Endodermal cell (in vitro differentiated cells): ENCODE results near the gene GBGT1. TPM values are rescaled to one million over a fixed set of nuclear protein-coding genes. Genes with fewer than 3 reads are reported as not detected.

ENCODE experiments used
- DNase-seq: peaks from one replicate; pipeline ENCODE4 v3.0.0-alpha.2; 2017
- H3K27ac ChIP-seq: 2 replicates; pipeline ENCODE4 v1.5.1; 2013; ENCODE audit warnings: mild to moderate bottlenecking, low read depth, low read length, moderate library complexity
- H3K27me3 ChIP-seq: 2 replicates; pipeline ENCODE4 v1.6.1; 2013; ENCODE audit warnings: mild to moderate bottlenecking, low read length, moderate library complexity; ENCODE audit not compliant: insufficient read depth, control insufficient read depth, poor library complexity, severe bottlenecking
- H3K36me3 ChIP-seq: 2 replicates; pipeline ENCODE4 v1.7.0; 2013; ENCODE audit warnings: mild to moderate bottlenecking, low read length, moderate library complexity; ENCODE audit not compliant: control insufficient read depth, insufficient read depth
- H3K4me1 ChIP-seq: one replicate; pipeline ENCODE4 v1.7.0; 2013; ENCODE audit warnings: low read length; ENCODE audit not compliant: control insufficient read depth, insufficient read depth
- H3K4me3 ChIP-seq: 2 replicates; pipeline ENCODE4 v1.5.1; 2013; ENCODE audit warnings: mild to moderate bottlenecking, low read length, moderate library complexity
- H3K9ac ChIP-seq: 2 replicates; pipeline ENCODE4 v1.6.1; 2013; ENCODE audit warnings: mild to moderate bottlenecking, low read length, moderate library complexity; ENCODE audit not compliant: poor library complexity, severe bottlenecking; ENCODE audit errors: extremely low read depth
- H3K9me3 ChIP-seq: 2 replicates; pipeline ENCODE4 v1.6.1; 2013; ENCODE audit warnings: mild to moderate bottlenecking, low read length, moderate library complexity; ENCODE audit not compliant: control insufficient read depth
- H3K27ac Mint-ChIP-seq: 2 replicates; pipeline ENCODE4 v1.8.0; 2020; ENCODE audit warnings: mixed read lengths
- H3K27me3 Mint-ChIP-seq: 2 replicates; pipeline ENCODE4 v1.8.0; 2021; ENCODE audit warnings: mild to moderate bottlenecking, mixed read lengths; ENCODE audit not compliant: insufficient read depth
- H3K36me3 Mint-ChIP-seq: 2 replicates; pipeline ENCODE4 v1.8.0; 2020; ENCODE audit warnings: low read depth, mixed read lengths
- H3K4me1 Mint-ChIP-seq: 2 replicates; pipeline ENCODE4 v1.8.0; 2020; ENCODE audit warnings: mixed read lengths
- H3K4me3 Mint-ChIP-seq: 2 replicates; pipeline ENCODE4 v1.8.0; 2020; ENCODE audit warnings: mild to moderate bottlenecking, moderate library complexity, mixed read lengths
- H3K9me3 Mint-ChIP-seq: 2 replicates; pipeline ENCODE4 v1.8.0; 2020; ENCODE audit warnings: mild to moderate bottlenecking, mixed read lengths
- WGBS, 2 experiments: methylation state at CpG; one replicate each; pipeline versions ENCODE4 v1.1.5 to v1.1.7; 2013; ENCODE audit warnings: missing lambda C conversion rate in 2 of 2, mixed read lengths in 1 of 2; ENCODE audit not compliant: insufficient coverage in 1 of 2, insufficient read length in 1 of 2; 5-methylcytosine and 5-hydroxymethylcytosine counted together
- total RNA-seq, 2 donors: library from RNA; stranded (reverse); fragmentation: NEBNext Ultra II Directional in 1 of 2; extraction: Animal tissue kit (Norgen Biotek cat#: 25700) in 1 of 2; gene quantifications; 2 replicates in 1 of 2; 3 replicates in 1 of 2; pipeline ENCODE4 v1.2.1, GENCODE V29; 2021
- TF ChIP-seq, protein P1 (sequence below): fragments of 200-600 bp; sonication (generic); conservative IDR thresholded peaks from 2 replicates; pipeline ENCODE4 v1.5.0; 2021; ENCODE audit warnings: antibody characterized with exemption, mild to moderate bottlenecking

The GBGT1 gene
- total RNA-seq, 2 donors from 2014 or later, result 28.2 to 29.1 TPM

DNA sequence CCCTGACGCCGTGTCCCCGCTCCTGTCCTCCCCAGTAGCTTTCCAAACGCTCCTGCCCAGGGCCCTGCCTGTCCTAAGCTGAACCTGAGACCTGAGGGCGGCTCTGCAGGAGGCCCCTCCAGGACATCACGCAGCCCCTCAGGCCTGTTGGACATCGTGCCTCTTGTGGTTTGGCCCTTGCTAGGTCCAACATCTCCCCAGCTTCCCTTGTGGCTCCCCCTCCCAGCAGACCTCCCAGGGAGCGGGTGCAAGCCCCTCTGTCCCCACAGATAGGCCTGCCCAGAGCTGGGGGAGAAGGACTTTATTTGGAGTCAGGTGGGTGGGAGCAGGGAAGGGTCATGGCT lies 41.3 kb upstream of the GBGT1 start:
- Histone ChIP-seq H3K4me3 (no peak overlapping the region), H3K4me1 (no peaks in the 10 kb centered on the region), H3K9ac (no peak overlapping the region), H3K36me3 (no peaks in the 10 kb centered on the region), H3K27ac (no peak overlapping the region), H3K9me3 (no peaks in the 10 kb centered on the region), H3K27me3 (peaks cover 8% of the 10 kb centered on the region)
- Mint-ChIP-seq H3K4me1 (no peaks in the 10 kb centered on the region), H3K4me3 (no peak overlapping the region), H3K27ac (no peak overlapping the region), H3K27me3 (peaks cover 42% of the 10 kb centered on the region), H3K9me3 (no peaks in the 10 kb centered on the region), H3K36me3 (no peaks in the 10 kb centered on the region)
- 60 to 87% methylated on average over 2 to 8 of the region's 8 CpGs for WGBS, 2 experiments
- TF ChIP-seq, protein P1, sequence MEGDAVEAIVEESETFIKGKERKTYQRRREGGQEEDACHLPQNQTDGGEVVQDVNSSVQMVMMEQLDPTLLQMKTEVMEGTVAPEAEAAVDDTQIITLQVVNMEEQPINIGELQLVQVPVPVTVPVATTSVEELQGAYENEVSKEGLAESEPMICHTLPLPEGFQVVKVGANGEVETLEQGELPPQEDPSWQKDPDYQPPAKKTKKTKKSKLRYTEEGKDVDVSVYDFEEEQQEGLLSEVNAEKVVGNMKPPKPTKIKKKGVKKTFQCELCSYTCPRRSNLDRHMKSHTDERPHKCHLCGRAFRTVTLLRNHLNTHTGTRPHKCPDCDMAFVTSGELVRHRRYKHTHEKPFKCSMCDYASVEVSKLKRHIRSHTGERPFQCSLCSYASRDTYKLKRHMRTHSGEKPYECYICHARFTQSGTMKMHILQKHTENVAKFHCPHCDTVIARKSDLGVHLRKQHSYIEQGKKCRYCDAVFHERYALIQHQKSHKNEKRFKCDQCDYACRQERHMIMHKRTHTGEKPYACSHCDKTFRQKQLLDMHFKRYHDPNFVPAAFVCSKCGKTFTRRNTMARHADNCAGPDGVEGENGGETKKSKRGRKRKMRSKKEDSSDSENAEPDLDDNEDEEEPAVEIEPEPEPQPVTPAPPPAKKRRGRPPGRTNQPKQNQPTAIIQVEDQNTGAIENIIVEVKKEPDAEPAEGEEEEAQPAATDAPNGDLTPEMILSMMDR, result no peak
- no peak for DNase-seq

DNA sequence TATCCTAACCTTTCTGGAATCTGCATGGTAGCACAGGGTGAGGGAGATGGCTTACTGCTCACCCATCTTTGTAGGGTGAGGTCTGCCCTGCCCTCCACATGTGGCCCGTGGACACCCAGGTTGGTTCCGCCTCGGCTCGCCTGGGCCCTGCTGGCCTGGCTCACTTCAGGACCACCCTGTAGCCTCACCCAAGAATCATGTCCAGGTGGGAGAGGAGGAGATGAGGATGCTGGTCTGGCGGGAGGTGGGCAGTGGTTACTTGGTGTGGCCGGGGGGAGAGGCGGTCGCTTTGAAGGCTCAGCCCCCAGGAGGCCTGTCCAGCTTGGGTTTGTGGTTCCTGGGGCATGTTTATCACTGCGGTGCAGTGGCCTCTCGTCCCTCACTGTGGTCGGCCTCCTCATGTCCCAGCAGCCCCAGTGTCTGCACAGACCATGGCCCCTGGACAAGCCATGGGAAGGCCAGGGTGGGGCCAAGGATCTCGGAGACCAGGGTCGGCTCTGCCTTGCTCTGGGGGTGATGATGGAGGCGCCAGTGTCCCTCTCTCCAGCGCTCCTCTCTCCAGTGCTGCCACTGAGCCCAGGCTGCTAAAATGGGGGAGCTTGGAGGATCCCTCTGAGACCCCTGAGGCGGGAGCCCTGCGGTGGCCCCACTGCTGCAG lies 40.8 kb upstream of the GBGT1 start:
- no peak overlapping the region for H3K27ac Mint-ChIP-seq
- H3K9me3 Mint-ChIP-seq, result no peaks in the 10 kb centered on the region
- WGBS, 2 experiments, result 68 to 87% methylated on average over 3 to 17 of the region's 17 CpGs
- TF ChIP-seq, protein P1, result no peak
- Histone ChIP-seq H3K4me1 (no peaks in the 10 kb centered on the region), H3K36me3 (no peaks in the 10 kb centered on the region), H3K9ac (no peak overlapping the region), H3K27ac (no peak overlapping the region), H3K27me3 (peaks cover 8% of the 10 kb centered on the region), H3K4me3 (no peak overlapping the region), H3K9me3 (no peaks in the 10 kb centered on the region)
- no peak for DNase-seq
- peaks cover 41% of the 10 kb centered on the region for H3K27me3 Mint-ChIP-seq
- no peaks in the 10 kb centered on the region for H3K4me1 Mint-ChIP-seq
- no peak overlapping the region for H3K4me3 Mint-ChIP-seq
- H3K36me3 Mint-ChIP-seq, result no peaks in the 10 kb centered on the region

DNA sequence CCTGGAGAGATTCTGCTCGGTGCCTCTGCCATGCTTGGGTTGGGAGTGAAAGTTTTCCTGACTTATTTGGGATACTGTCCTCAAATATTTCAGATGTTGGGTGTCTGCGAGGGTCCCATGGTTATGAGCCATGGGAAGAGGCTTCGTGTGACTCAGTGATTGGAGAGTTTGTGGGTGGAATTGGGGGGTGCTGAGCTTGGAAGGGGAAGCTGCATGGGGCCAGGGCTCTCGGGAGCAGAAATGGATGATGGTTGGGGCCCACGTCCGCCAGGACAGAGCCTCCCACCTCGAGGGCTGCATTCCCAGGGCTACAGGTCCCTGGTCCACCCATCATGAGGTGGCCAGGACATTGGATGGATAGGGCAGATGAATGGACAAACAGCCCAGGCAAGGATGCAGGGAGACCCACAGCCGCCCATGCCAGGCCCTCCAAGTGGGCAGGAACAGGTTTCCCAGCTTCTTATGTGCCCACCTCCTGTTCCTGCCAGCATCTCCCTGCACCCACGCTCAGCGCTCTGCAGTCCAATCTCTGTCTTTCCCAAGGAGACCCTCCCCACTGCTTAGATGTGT lies 39.9 kb upstream of the GBGT1 start:
- Mint-ChIP-seq H3K4me1 (no peaks in the 10 kb centered on the region), H3K4me3 (no peak overlapping the region), H3K36me3 (no peaks in the 10 kb centered on the region), H3K27me3 (peaks cover 41% of the 10 kb centered on the region), H3K9me3 (no peaks in the 10 kb centered on the region), H3K27ac (no peak overlapping the region)
- H3K36me3 ChIP-seq, result no peaks in the 10 kb centered on the region
- 65 to 82% methylated on average over 6 to 10 of the region's 10 CpGs for WGBS, 2 experiments
- H3K9me3 ChIP-seq, result no peaks in the 10 kb centered on the region
- no peak overlapping the region for H3K4me3 ChIP-seq
- no peak for DNase-seq
- TF ChIP-seq, protein P1, result no peak
- no peak overlapping the region for H3K9ac ChIP-seq
- no peaks in the 10 kb centered on the region for H3K4me1 ChIP-seq
- H3K27ac ChIP-seq, result no peak overlapping the region
- H3K27me3 ChIP-seq, result peaks cover 8% of the 10 kb centered on the region
